Smooth muscle cell (in vitro differentiated cells): ENCODE measurements around the gene PRDM11. TPM values are rescaled to one million over a fixed set of nuclear protein-coding genes. Genes with fewer than 3 reads are reported as not detected.

ENCODE experiments used
- DNase-seq: peaks from one replicate; lab custom pipeline; 2025; ENCODE audit not compliant: unreplicated experiment; lab: John Stamatoyannopoulos, UW
- H2AFZ ChIP-seq: fragments of 200-600 bp; sonication (generic); 2 replicates; pipeline ENCODE4 v1.6.0; 2016; ENCODE audit warnings: antibody characterized with exemption, low read depth, mild to moderate bottlenecking
- H3F3A ChIP-seq: fragments of 200-600 bp; sonication (generic); 2 replicates; pipeline ENCODE4 v1.6.0; 2017; ENCODE audit warnings: antibody characterized with exemption, low read depth
- H3K27ac ChIP-seq: fragments of 200-600 bp; sonication (generic); 2 replicates; pipeline ENCODE4 v1.5.1; 2016; ENCODE audit warnings: low read depth, mild to moderate bottlenecking
- H3K27me3 ChIP-seq: fragments of 200-600 bp; sonication (generic); 2 replicates; pipeline ENCODE4 v1.6.1; 2016; ENCODE audit warnings: low read depth, mild to moderate bottlenecking
- H3K36me3 ChIP-seq: fragments of 200-600 bp; sonication (generic); 2 replicates; pipeline ENCODE4 v1.5.1; 2016; ENCODE audit warnings: low read depth
- H3K4me1 ChIP-seq: fragments of 200-600 bp; sonication (generic); 2 replicates; pipeline ENCODE4 v1.5.1; 2016; ENCODE audit warnings: low read depth
- H3K4me2 ChIP-seq: fragments of 200-600 bp; sonication (generic); 2 replicates; pipeline ENCODE4 v1.6.0; 2016; ENCODE audit warnings: mild to moderate bottlenecking
- H3K4me3 ChIP-seq: fragments of 200-600 bp; sonication (generic); 2 replicates; pipeline ENCODE4 v1.5.1; 2016; ENCODE audit warnings: mild to moderate bottlenecking
- H3K79me2 ChIP-seq: fragments of 200-600 bp; sonication (generic); 2 replicates; pipeline ENCODE4 v1.6.0; 2016; ENCODE audit warnings: low read depth, mild to moderate bottlenecking
- H3K9ac ChIP-seq: fragments of 200-600 bp; sonication (generic); 2 replicates; pipeline ENCODE4 v1.6.0; 2016; ENCODE audit warnings: low read depth
- H3K9me3 ChIP-seq: fragments of 200-600 bp; sonication (generic); replicated peaks from 2 replicates; pipeline ENCODE4 v1.5.1; 2016; ENCODE audit warnings: low read depth
- H4K20me1 ChIP-seq: fragments of 200-600 bp; sonication (generic); 2 replicates; pipeline ENCODE4 v1.6.0; 2016; ENCODE audit warnings: low read depth
- WGBS: methylation state at CpG from one replicate; pipeline ENCODE4 v1.1.7; 2016; ENCODE audit warnings: low lambda C conversion rate; 5-methylcytosine and 5-hydroxymethylcytosine counted together
- polyA plus RNA-seq: library from polyadenylated mRNA; unstranded; fragments of >200 nt; fragmentation: Nextera tagmentation; extraction: Ambion mirVana; gene quantifications from 2 replicates; pipeline ENCODE4 v1.2.1, GENCODE V29; 2016
- total RNA-seq: library from RNA; depleted of rRNA; stranded (reverse); fragments of >200 nt; gene quantifications from 2 replicates; pipeline ENCODE4 v1.2.3, GENCODE V29; 2014
- TF ChIP-seq, protein P1 (sequence below): fragments of 200-600 bp; sonication (generic); IDR thresholded peaks from 2 replicates; pipeline ENCODE4 v1.5.1; 2017; ENCODE audit warnings: borderline replicate concordance, mild to moderate bottlenecking, antibody characterized with exemption; ENCODE audit not compliant: insufficient read depth, poor library complexity, severe bottlenecking

Gene PRDM11
- total and polyA plus RNA-seq, 2 experiments from 2014 or later: 5.8 to 6.6 TPM

DNA sequence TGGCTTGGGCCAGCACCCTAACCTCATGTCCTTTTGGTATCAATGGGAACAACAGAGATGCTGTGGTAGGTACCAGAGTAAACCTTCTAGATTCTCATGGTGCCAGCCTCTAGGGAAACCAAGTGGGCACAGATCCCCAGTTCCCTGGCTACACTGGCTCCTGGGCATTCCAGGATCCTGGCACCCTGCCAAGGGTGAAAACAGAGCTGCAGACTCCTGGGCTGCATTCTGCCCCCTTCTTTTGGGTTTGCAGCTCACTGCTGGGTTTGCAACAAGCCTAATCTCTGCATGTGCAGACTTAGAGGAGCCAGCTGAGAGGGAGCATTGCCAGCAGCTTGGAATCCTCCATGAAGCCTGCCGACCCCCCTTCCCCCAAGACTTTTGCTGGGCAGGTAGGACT is 30.6 kb downstream of the PRDM11 start:
- no peaks in the 10 kb centered on the region for H4K20me1 ChIP-seq
- no peaks in the 10 kb centered on the region for H3K27me3 ChIP-seq
- no peak overlapping the region for H3K9ac ChIP-seq
- no peak overlapping the region for H2AFZ ChIP-seq
- H3K36me3 ChIP-seq: no peaks in the 10 kb centered on the region
- 93% methylated on average over 1 of the region's 1 CpG for WGBS
- H3K4me2 ChIP-seq: no peak overlapping the region
- no peak overlapping the region for H3K27ac ChIP-seq
- TF ChIP-seq, protein P1, sequence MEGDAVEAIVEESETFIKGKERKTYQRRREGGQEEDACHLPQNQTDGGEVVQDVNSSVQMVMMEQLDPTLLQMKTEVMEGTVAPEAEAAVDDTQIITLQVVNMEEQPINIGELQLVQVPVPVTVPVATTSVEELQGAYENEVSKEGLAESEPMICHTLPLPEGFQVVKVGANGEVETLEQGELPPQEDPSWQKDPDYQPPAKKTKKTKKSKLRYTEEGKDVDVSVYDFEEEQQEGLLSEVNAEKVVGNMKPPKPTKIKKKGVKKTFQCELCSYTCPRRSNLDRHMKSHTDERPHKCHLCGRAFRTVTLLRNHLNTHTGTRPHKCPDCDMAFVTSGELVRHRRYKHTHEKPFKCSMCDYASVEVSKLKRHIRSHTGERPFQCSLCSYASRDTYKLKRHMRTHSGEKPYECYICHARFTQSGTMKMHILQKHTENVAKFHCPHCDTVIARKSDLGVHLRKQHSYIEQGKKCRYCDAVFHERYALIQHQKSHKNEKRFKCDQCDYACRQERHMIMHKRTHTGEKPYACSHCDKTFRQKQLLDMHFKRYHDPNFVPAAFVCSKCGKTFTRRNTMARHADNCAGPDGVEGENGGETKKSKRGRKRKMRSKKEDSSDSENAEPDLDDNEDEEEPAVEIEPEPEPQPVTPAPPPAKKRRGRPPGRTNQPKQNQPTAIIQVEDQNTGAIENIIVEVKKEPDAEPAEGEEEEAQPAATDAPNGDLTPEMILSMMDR: no peak
- H3K4me3 ChIP-seq: no peak overlapping the region
- peaks cover 10% of the 10 kb centered on the region for H3F3A ChIP-seq
- H3K4me1 ChIP-seq: peaks cover 14% of the 10 kb centered on the region
- no peaks in the 10 kb centered on the region for H3K79me2 ChIP-seq
- no peaks in the 10 kb centered on the region for H3K9me3 ChIP-seq
- no peak for DNase-seq

DNA sequence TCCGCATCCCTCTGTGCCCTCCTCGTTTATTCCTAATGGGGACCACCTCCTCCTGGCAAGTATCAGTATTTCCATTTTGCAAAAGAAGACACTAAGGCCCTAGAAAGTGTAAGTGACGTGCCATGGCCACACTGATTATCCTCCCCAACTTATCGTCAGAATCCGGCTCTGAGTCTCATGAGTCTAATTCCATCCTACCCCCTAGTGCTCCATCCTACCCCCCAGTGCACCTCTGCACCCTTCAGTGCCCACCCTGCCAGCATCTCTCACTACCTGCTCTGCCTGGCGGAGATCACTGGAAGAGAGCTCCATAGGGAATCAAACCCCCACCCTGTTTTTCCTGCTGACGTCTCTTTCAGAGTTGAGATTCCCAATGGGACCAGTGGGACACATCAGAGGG is 31.8 kb downstream of the PRDM11 start:
- DNase-seq: no peak
- Histone ChIP-seq H2AFZ (no peak overlapping the region), H3F3A (peaks cover 10% of the 10 kb centered on the region), H3K4me3 (no peak overlapping the region), H3K4me1 (peaks cover 14% of the 10 kb centered on the region), H3K79me2 (no peaks in the 10 kb centered on the region), H3K9ac (no peak overlapping the region), H4K20me1 (no peaks in the 10 kb centered on the region), H3K27ac (no peak overlapping the region), H3K36me3 (no peaks in the 10 kb centered on the region), H3K27me3 (no peaks in the 10 kb centered on the region), H3K4me2 (no peak overlapping the region), H3K9me3 (no peaks in the 10 kb centered on the region)
- TF ChIP-seq, protein P1: no peak
- WGBS: 94% methylated on average over 7 of the region's 7 CpGs

- no peaks in the 10 kb centered on the region for H3K79me2 ChIP-seq
- WGBS: 57% methylated on average over 8 of the region's 8 CpGs
- no peaks in the 10 kb centered on the region for H3K9me3 ChIP-seq
- peak overlapping the region; percentile 39 for H3K27ac ChIP-seq
- no peak overlapping the region for H3K9ac ChIP-seq
- H2AFZ ChIP-seq: no peak overlapping the region
- no peak overlapping the region for H3K4me3 ChIP-seq
- H3F3A ChIP-seq: peaks cover 10% of the 10 kb centered on the region
- H3K36me3 ChIP-seq: no peaks in the 10 kb centered on the region
- DNase-seq: no peak
- no peaks in the 10 kb centered on the region for H4K20me1 ChIP-seq
- H3K4me2 ChIP-seq: peak overlapping the region; percentile 87
- H3K4me1 ChIP-seq: peaks cover 14% of the 10 kb centered on the region
- TF ChIP-seq, protein P1: no peak
- H3K27me3 ChIP-seq: no peaks in the 10 kb centered on the region
These were observed 32.6 kb downstream of the PRDM11 start for GRCh38 chr11:45178890-45179671.
